Keratinocyte (primary cell): Measurements from ENCODE around the gene PGS1. TPM values are rescaled to one million over a fixed set of nuclear protein-coding genes. Genes with fewer than 3 reads are reported as not detected.
"Not testable (repeated sequence)": the region's sequence is repeated elsewhere in the genome, so short reads cannot be mapped to it uniquely, and the experiment has no call there.

Source experiments
- DNase-seq: peaks from one replicate; pipeline ENCODE4 v3.0.0-alpha.2; 2011; ENCODE audit warnings: low read depth, missing footprints, low spot score
- FAIRE-seq: peaks from 2 replicates; lab custom pipeline; 2011; peaks lifted over from hg19 to GRCh38; lab: Jason Lieb, UNC
- H2AFZ ChIP-seq: 2 replicates; pipeline ENCODE4 v1.6.0; 2012; ENCODE audit warnings: low read length, control low read depth, inconsistent platforms; ENCODE audit not compliant: control insufficient read depth
- H3K27ac ChIP-seq: 2 replicates; pipeline ENCODE4 v1.5.1; 2011; ENCODE audit warnings: low read length; ENCODE audit not compliant: control insufficient read depth, insufficient read depth
- H3K27me3 ChIP-seq: 3 replicates; pipeline ENCODE4 v1.6.0; 2011; ENCODE audit warnings: low read length; ENCODE audit not compliant: control insufficient read depth, insufficient read depth; ENCODE audit errors: extremely low read depth
- H3K36me3 ChIP-seq, 2 experiments: 2 replicates in 1 of 2; 3 replicates in 1 of 2; pipeline ENCODE4 v1.5.1; 2011; ENCODE audit warnings: low read length in 2 of 2, mild to moderate bottlenecking in 1 of 2; ENCODE audit not compliant: control insufficient read depth in 2 of 2, insufficient read depth in 2 of 2; ENCODE audit errors: extremely low read depth in 1 of 2
- H3K4me1 ChIP-seq: 3 replicates; pipeline ENCODE4 v1.5.1; 2011; ENCODE audit warnings: low read length; ENCODE audit not compliant: control insufficient read depth, insufficient read depth; ENCODE audit errors: extremely low read depth
- H3K4me2 ChIP-seq: 3 replicates; pipeline ENCODE4 v1.6.0; 2011; ENCODE audit warnings: low read depth, low read length; ENCODE audit not compliant: control insufficient read depth, insufficient read depth; ENCODE audit errors: extremely low read depth
- H3K4me3 ChIP-seq, 3 experiments: fragments of 200-600 bp in 1 of 3; sonication (generic) in 1 of 3; 2 replicates in 2 of 3; 3 replicates in 1 of 3; pipeline ENCODE4 v1.5.1; 2011 to 2016; ENCODE audit warnings: low read length in 3 of 3, mild to moderate bottlenecking in 3 of 3, control low read depth in 2 of 3, inconsistent platforms in 1 of 3, low read depth in 1 of 3, mixed read lengths in 1 of 3, mixed run types in 1 of 3, moderate library complexity in 1 of 3; ENCODE audit not compliant: control insufficient read depth in 2 of 3, insufficient read depth in 2 of 3; ENCODE audit errors: extremely low read depth in 1 of 3
- H3K79me2 ChIP-seq: 2 replicates; pipeline ENCODE4 v1.6.0; 2012; ENCODE audit warnings: low read length; ENCODE audit not compliant: control insufficient read depth, insufficient read depth
- H3K9ac ChIP-seq: 3 replicates; pipeline ENCODE4 v1.6.0; 2011; ENCODE audit warnings: low read length; ENCODE audit not compliant: control insufficient read depth, insufficient read depth; ENCODE audit errors: extremely low read depth
- H3K9me1 ChIP-seq: 3 replicates; pipeline ENCODE4 v1.6.0; 2011; ENCODE audit warnings: low read length; ENCODE audit not compliant: control insufficient read depth, insufficient read depth; ENCODE audit errors: extremely low read depth
- H3K9me3 ChIP-seq: 2 replicates; pipeline ENCODE4 v1.5.1; 2012; ENCODE audit warnings: low read depth, low read length; ENCODE audit not compliant: control insufficient read depth
- H4K20me1 ChIP-seq: 3 replicates; pipeline ENCODE4 v1.6.0; 2011; ENCODE audit warnings: low read length; ENCODE audit not compliant: control insufficient read depth, insufficient read depth; ENCODE audit errors: extremely low read depth
- CTCF ChIP-seq, 3 experiments: IDR thresholded peaks in 1 of 3; conservative IDR thresholded peaks in 1 of 3; optimal IDR thresholded peaks in 1 of 3; 2 replicates in 2 of 3; 3 replicates in 1 of 3; pipeline versions ENCODE3 to v1.5.1; 2011; ENCODE audit warnings: low read length in 3 of 3, mild to moderate bottlenecking in 3 of 3, moderate library complexity in 2 of 3, control low read depth in 1 of 3, inconsistent platforms in 1 of 3; ENCODE audit not compliant: insufficient read depth in 2 of 3; ENCODE audit errors: extremely low read depth in 1 of 3
- EZH2 ChIP-seq: IDR thresholded peaks from one replicate; pipeline ENCODE4 v1.6.1; 2012; ENCODE audit warnings: inconsistent platforms, mild to moderate bottlenecking, low read length, moderate library complexity
- dilution Hi-C: fragments of 300-500 bp; cut with MboI; formaldehyde crosslinking; loops from one replicate; pipeline ENCODE4 v1.7.0; 2020; ENCODE audit warnings: low sequenced_read_pairs; ENCODE audit not compliant: extremely low pct_ligation_motif_present
- polyA plus RNA-seq, 5 experiments: library from polyadenylated mRNA; depleted of rRNA in 3 of 5; stranded (reverse) in 3 of 5; stranded (forward) in 1 of 5; unstranded in 1 of 5; fragments of >200 nt; gene quantifications; 1 replicate in 1 of 5; 2 replicates in 3 of 5; 3 replicates in 1 of 5; pipeline versions ENCODE4 v1.2.1 to v1.2.3, GENCODE V29; 2011 to 2012; ENCODE audit warnings: missing spikeins in 2 of 5, low read depth in 1 of 5, low replicate concordance in 1 of 5

The PGS1 gene
- polyA plus RNA-seq, 1 donor (not counting 4 experiments of a cell fraction or from before 2014, with no cell fraction given), result 19.6 TPM

- Histone ChIP-seq H3K4me3 (no peak overlapping the region), H3K79me2 (no peaks in the 10 kb centered on the region), H3K27me3 (peaks cover 8% of the 10 kb centered on the region), H3K9ac (no peak overlapping the region), H3K4me1 (no peaks in the 10 kb centered on the region), H3K36me3 (no peaks in the 10 kb centered on the region), H3K27ac (no peak overlapping the region), H4K20me1 (no peaks in the 10 kb centered on the region), H3K4me2 (no peak overlapping the region), H2AFZ (no peak overlapping the region), H3K9me3 (no peaks in the 10 kb centered on the region), H3K9me1 (no peaks in the 10 kb centered on the region)
- DNase-seq (no peak), FAIRE-seq (no peak)
- no peak for TF ChIP-seq CTCF (optimal IDR thresholded peaks at IDR 0.05 in 1 of 3, IDR thresholded peaks at IDR 0.05 in 1 of 3, conservative IDR thresholded peaks at IDR 0.05 in 1 of 3; ENCODE audit: extremely low read depth in 1 of 3, insufficient read depth in 2 of 3, low read length in 3 of 3)
- TF ChIP-seq EZH2, result no peak
- dilution Hi-C loops, result no loop called here
Observed at GRCh38 chr17:78461799-78462053, 83.3 kb downstream of the PGS1 start.

GRCh38 chr17:78462148-78462547 is 83.7 kb downstream of the PGS1 start:
- no peak overlapping the region for H3K4me2 ChIP-seq
- H3K79me2 ChIP-seq, result no peaks in the 10 kb centered on the region
- no peaks in the 10 kb centered on the region for H3K9me3 ChIP-seq
- no peak for TF ChIP-seq CTCF (optimal IDR thresholded peaks at IDR 0.05 in 1 of 3, IDR thresholded peaks at IDR 0.05 in 1 of 3, conservative IDR thresholded peaks at IDR 0.05 in 1 of 3; ENCODE audit: extremely low read depth in 1 of 3, insufficient read depth in 2 of 3, low read length in 3 of 3)
- no peak for TF ChIP-seq EZH2
- dilution Hi-C loops, result no loop called here
- H3K9ac ChIP-seq, result no peak overlapping the region
- no peak overlapping the region for H2AFZ ChIP-seq
- no peak overlapping the region for H3K4me3 ChIP-seq
- FAIRE-seq, result no peak
- no peak for DNase-seq
- no peaks in the 10 kb centered on the region for H4K20me1 ChIP-seq
- H3K9me1 ChIP-seq, result no peaks in the 10 kb centered on the region
- H3K4me1 ChIP-seq, result no peaks in the 10 kb centered on the region
- H3K27me3 ChIP-seq, result peaks cover 8% of the 10 kb centered on the region
- H3K27ac ChIP-seq, result no peak overlapping the region
- no peaks in the 10 kb centered on the region for H3K36me3 ChIP-seq

- H3K4me1 ChIP-seq, H3K4me3 ChIP-seq, H3K79me2 ChIP-seq, H3K9ac ChIP-seq, H3K27ac ChIP-seq, H3K27me3 ChIP-seq, dilution Hi-C loops, H3K9me3 ChIP-seq, H4K20me1 ChIP-seq, FAIRE-seq, H2AFZ ChIP-seq, DNase-seq, H3K36me3 ChIP-seq, H3K9me1 ChIP-seq, H3K4me2 ChIP-seq: not testable (repeated sequence)
Observed at GRCh38 chr17:78466109-78466785, 87.8 kb downstream of the PGS1 start.
